WTC11 (cell line): ENCODE measurements around the gene GRIK2. TPM values are rescaled to one million over a fixed set of nuclear protein-coding genes. Genes with fewer than 3 reads are reported as not detected.

Experiments
- ATAC-seq: fragments of 200-7000 bp; cut with Tn5 transposase; 2 replicates; pipeline ENCODE4 v1.10.0; 2021; ENCODE audit warnings: mild to moderate bottlenecking, moderate library complexity
- CTCF ChIA-PET: fragments of 300-600 bp; sonication (Branson Sonifier 250); formaldehyde crosslinking; loops from one replicate; lab custom pipeline; 2021; ENCODE audit warnings: antibody characterized with exemption; lab: Charles Lee
- POLR2A ChIA-PET: fragments of 350-600 bp; sonication (Branson Sonifier 250); formaldehyde crosslinking; loops from one replicate; lab custom pipeline; 2021; ENCODE audit warnings: antibody characterized with exemption; lab: Charles Lee
- DNase-seq: peaks from one replicate; pipeline ENCODE4 v3.0.0; 2021; ENCODE audit warnings: low spot score
- H3K27ac Mint-ChIP-seq: 2 replicates; pipeline ENCODE4 v1.8.0; 2021; ENCODE audit warnings: mixed read lengths
- H3K27me3 Mint-ChIP-seq: 2 replicates; pipeline ENCODE4 v1.8.0; 2021; ENCODE audit warnings: low read depth, mild to moderate bottlenecking, moderate library complexity, mixed read lengths
- H3K36me3 Mint-ChIP-seq: 2 replicates; pipeline ENCODE4 v1.8.0; 2021; ENCODE audit warnings: mixed read lengths
- H3K4me1 Mint-ChIP-seq: 2 replicates; pipeline ENCODE4 v1.8.0; 2022; ENCODE audit warnings: mixed read lengths
- H3K4me3 Mint-ChIP-seq: 2 replicates; pipeline ENCODE4 v1.8.0; 2021; ENCODE audit warnings: mild to moderate bottlenecking, moderate library complexity, mixed read lengths
- H3K9me3 Mint-ChIP-seq: 2 replicates; pipeline ENCODE4 v1.8.0; 2021; ENCODE audit warnings: mixed read lengths
- AR ChIP-seq: fragments of 250-450 bp; sonication (Bioruptor Pico); IDR thresholded peaks from 2 replicates; pipeline ENCODE4 v1.9.0; 2021; ENCODE audit warnings: mild to moderate bottlenecking
- CREB1 ChIP-seq: sonication (generic); formaldehyde crosslinking; IDR thresholded peaks from 2 replicates; pipeline ENCODE4 v1.8.0; 2023; ENCODE audit warnings: mild to moderate bottlenecking, missing genetic modification reagents
- ETV6 ChIP-seq: sonication (generic); formaldehyde crosslinking; IDR thresholded peaks from 2 replicates; pipeline ENCODE4 v1.8.1; 2022; ENCODE audit warnings: mild to moderate bottlenecking, missing genetic modification reagents
- GTF2I ChIP-seq: fragments of 250-450 bp; sonication (Bioruptor Pico); conservative IDR thresholded peaks from 2 replicates; pipeline ENCODE4 v1.4.0; 2021; ENCODE audit warnings: mild to moderate bottlenecking
- JAZF1 ChIP-seq: fragments of 250-450 bp; sonication (Bioruptor Pico); IDR thresholded peaks from 2 replicates; pipeline ENCODE4 v1.9.0; 2021; ENCODE audit warnings: moderate library complexity, mild to moderate bottlenecking, inconsistent platforms
- NFYB ChIP-seq: sonication (generic); formaldehyde crosslinking; conservative IDR thresholded peaks from 2 replicates; pipeline ENCODE4 v1.8.0; 2022; ENCODE audit warnings: low read depth, missing genetic modification reagents
- OVOL2 ChIP-seq: fragments of 250-450 bp; sonication (Bioruptor Pico); IDR thresholded peaks from 2 replicates; pipeline ENCODE4 v1.9.0; 2021; ENCODE audit warnings: mild to moderate bottlenecking, borderline replicate concordance
- RORB ChIP-seq: fragments of 250-450 bp; sonication (Bioruptor Pico); IDR thresholded peaks from 2 replicates; pipeline ENCODE4 v1.9.0; 2021; ENCODE audit warnings: mild to moderate bottlenecking
- STAT6 ChIP-seq: sonication (generic); formaldehyde crosslinking; conservative IDR thresholded peaks from 2 replicates; pipeline ENCODE4 v1.8.1; 2023; ENCODE audit warnings: mild to moderate bottlenecking, low read depth, missing genetic modification reagents, moderate library complexity
- TEAD1 ChIP-seq: sonication (generic); formaldehyde crosslinking; IDR thresholded peaks from 2 replicates; pipeline ENCODE4 v1.8.0; 2022; ENCODE audit warnings: mild to moderate bottlenecking, missing genetic modification reagents
- USF1 ChIP-seq: sonication (generic); formaldehyde crosslinking; IDR thresholded peaks from 2 replicates; pipeline ENCODE4 v1.8.0; 2022; ENCODE audit warnings: mild to moderate bottlenecking, missing genetic modification reagents
- ZNF138 ChIP-seq: sonication (generic); formaldehyde crosslinking; conservative IDR thresholded peaks from 2 replicates; pipeline ENCODE4 v1.8.1; 2022; ENCODE audit warnings: mild to moderate bottlenecking, moderate library complexity, missing genetic modification reagents
- ZNF219 ChIP-seq: sonication (generic); formaldehyde crosslinking; IDR thresholded peaks from 2 replicates; pipeline ENCODE4 v1.8.0; 2023; ENCODE audit warnings: missing genetic modification reagents, mild to moderate bottlenecking, borderline replicate concordance
- ZNF263 ChIP-seq: sonication (generic); formaldehyde crosslinking; IDR thresholded peaks from 2 replicates; pipeline ENCODE4 v1.8.1; 2022; ENCODE audit warnings: low read depth, mild to moderate bottlenecking, moderate library complexity, missing genetic modification reagents
- total RNA-seq: library from RNA; stranded (reverse); gene quantifications from 3 replicates; pipeline ENCODE4 v1.2.3, GENCODE V29; 2021
- TF ChIP-seq, protein P1 (sequence below): sonication (generic); formaldehyde crosslinking; IDR thresholded peaks from 2 replicates; pipeline ENCODE4 v1.8.1; 2022; ENCODE audit warnings: low read depth, missing genetic modification reagents, borderline replicate concordance
- TF ChIP-seq, protein P2 (sequence below): fragments of 250-450 bp; sonication (Bioruptor Pico); conservative IDR thresholded peaks from 2 replicates; pipeline ENCODE4 v1.9.0; 2021; ENCODE audit warnings: mild to moderate bottlenecking

GRIK2 gene
- total RNA-seq, 1 experiment from 2014 or later, result 2.7 TPM

GRCh38 chr6:101398716-101399615 is 5.5 kb downstream of the GRIK2 start:
- Mint-ChIP-seq H3K36me3 (no peaks in the 10 kb centered on the region), H3K4me3 (peak overlapping the region; percentile 72), H3K9me3 (no peaks in the 10 kb centered on the region), H3K4me1 (peaks cover 58% of the 10 kb centered on the region)
- DNase-seq, result no peak
- TF ChIP-seq ETV6 (CRISPR knock-in tag), result no peak
- TF ChIP-seq AR (CRISPR knock-in tag), result no peak
- TF ChIP-seq TEAD1 (CRISPR knock-in tag), result no peak
- TF ChIP-seq, protein P1, sequence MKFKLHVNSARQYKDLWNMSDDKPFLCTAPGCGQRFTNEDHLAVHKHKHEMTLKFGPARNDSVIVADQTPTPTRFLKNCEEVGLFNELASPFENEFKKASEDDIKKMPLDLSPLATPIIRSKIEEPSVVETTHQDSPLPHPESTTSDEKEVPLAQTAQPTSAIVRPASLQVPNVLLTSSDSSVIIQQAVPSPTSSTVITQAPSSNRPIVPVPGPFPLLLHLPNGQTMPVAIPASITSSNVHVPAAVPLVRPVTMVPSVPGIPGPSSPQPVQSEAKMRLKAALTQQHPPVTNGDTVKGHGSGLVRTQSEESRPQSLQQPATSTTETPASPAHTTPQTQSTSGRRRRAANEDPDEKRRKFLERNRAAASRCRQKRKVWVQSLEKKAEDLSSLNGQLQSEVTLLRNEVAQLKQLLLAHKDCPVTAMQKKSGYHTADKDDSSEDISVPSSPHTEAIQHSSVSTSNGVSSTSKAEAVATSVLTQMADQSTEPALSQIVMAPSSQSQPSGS (CRISPR knock-in tag), result no peak
- no peak for TF ChIP-seq GTF2I
- TF ChIP-seq ZNF219 (CRISPR knock-in tag), result no peak
- TF ChIP-seq STAT6, result no peak
- TF ChIP-seq ZNF138 (CRISPR knock-in tag), result no peak
- no peak for TF ChIP-seq ZNF263 (CRISPR knock-in tag)
- TF ChIP-seq, protein P2, sequence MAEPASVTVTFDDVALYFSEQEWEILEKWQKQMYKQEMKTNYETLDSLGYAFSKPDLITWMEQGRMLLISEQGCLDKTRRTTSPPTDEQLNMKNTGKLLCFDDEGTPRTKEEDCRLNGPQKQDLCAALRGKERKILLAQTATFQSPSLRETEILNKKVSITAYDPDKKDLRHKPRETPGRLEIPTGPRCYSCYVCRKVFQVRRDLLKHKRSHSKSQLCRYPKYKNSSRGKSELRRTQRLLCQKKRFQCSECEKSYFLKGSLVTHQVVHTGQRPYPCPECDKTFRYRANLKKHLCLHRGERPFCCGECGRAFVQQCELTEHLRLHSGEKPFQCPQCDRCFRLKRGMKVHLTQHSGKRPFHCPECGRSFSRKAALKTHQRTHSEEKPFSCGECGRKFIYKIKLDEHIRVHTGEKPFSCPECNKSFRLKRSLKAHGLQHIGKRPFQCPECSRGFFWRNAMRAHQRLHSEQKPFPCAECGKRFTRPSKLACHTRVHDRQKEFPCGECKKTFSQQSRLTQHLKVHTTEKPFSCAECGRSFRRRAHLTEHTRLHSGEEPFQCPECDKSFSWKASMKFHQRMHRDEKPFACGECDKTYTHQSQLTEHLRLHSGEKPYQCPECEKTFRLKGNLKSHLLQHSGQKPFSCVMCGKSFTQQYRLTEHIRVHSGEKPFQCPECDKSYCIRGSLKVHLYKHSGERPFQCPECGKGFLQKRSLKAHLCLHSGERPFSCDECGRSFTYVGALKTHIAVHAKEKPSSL, result no peak
- no peak for TF ChIP-seq RORB (CRISPR knock-in tag)
- TF ChIP-seq USF1, result no peak
- TF ChIP-seq JAZF1, result no peak
- TF ChIP-seq CREB1 (CRISPR knock-in tag), result no peak
- no peak for TF ChIP-seq OVOL2 (CRISPR knock-in tag)
- TF ChIP-seq NFYB (CRISPR knock-in tag), result no peak
- TF ChIP-seq, all 79 proteins: peak for 0
- peaks cover 65% of the 10 kb centered on the region for H3K27me3 Mint-ChIP-seq
- no peak overlapping the region for H3K27ac Mint-ChIP-seq
- ATAC-seq, result no peak
- ChIA-PET CTCF (no interaction called here), POLR2A (no interaction called here)
